Right lobe of liver (tissue), 6 donors: ENCODE data around the gene ERRFI1. TPM values are rescaled to one million over a fixed set of nuclear protein-coding genes. Genes with fewer than 3 reads are reported as not detected.

Experiments used
- ATAC-seq, 4 donors: fragments of 200-7000 bp; cut with Tn5 transposase; one replicate each; pipeline ENCODE4 v1.9.1; 2020; ENCODE audit warnings: mild to moderate bottlenecking in 4 of 4, moderate library complexity in 4 of 4
- DNase-seq, 3 donors: peaks; one replicate each; pipeline ENCODE4 v3.0.0-alpha.2; 2020
- H3K27ac ChIP-seq, 3 donors: fragments of 200-600 bp; one replicate each; pipeline ENCODE4 v1.8.0; 2022
- H3K27me3 ChIP-seq, 2 donors: fragments of 200-600 bp; one replicate each; pipeline ENCODE4 v1.8.0; 2022
- H3K36me3 ChIP-seq, 4 donors: fragments of 200-600 bp; sonication (generic) in 1 of 4; one replicate each; pipeline versions ENCODE4 v1.5.1 to v1.8.0; 2017 to 2022; ENCODE audit warnings: control low read depth in 1 of 4
- H3K4me1 ChIP-seq, 4 donors: fragments of 200-600 bp; sonication (generic) in 1 of 4; one replicate each; pipeline versions ENCODE4 v1.5.1 to v1.8.0; 2017 to 2022; ENCODE audit warnings: control low read depth in 1 of 4
- H3K4me3 ChIP-seq, 3 donors: fragments of 200-600 bp; one replicate each; pipeline ENCODE4 v1.8.0; 2022
- H3K9me3 ChIP-seq, 4 donors: fragments of 200-600 bp; sonication (generic) in 1 of 4; one replicate each; pipeline versions ENCODE4 v1.5.1 to v1.8.0; 2017 to 2022; ENCODE audit warnings: control low read depth in 1 of 4
- CTCF ChIP-seq, 4 donors: fragments of 200-600 bp in 3 of 4; fragments of 450-650 bp in 1 of 4; IDR thresholded peaks; one replicate each; pipeline versions ENCODE4 v1.5.1 to v1.8.0; 2016 to 2022; ENCODE audit warnings: antibody characterized with exemption in 4 of 4, mild to moderate bottlenecking in 2 of 4
- POLR2A ChIP-seq: fragments of 450-650 bp; IDR thresholded peaks from one replicate; pipeline ENCODE4 v1.6.1; 2017; ENCODE audit warnings: antibody characterized with exemption, mild to moderate bottlenecking
- WGBS: methylation state at CpG from one replicate; pipeline ENCODE4 v1.1.6; 2018; ENCODE audit warnings: low coverage, low lambda C conversion rate; ENCODE audit not compliant: insufficient coverage; ENCODE audit errors: missing lambda C conversion rate; 5-methylcytosine and 5-hydroxymethylcytosine counted together
- intact Hi-C, 2 donors: fragments of 100-400 bp; cut with DNase I; formaldehyde crosslinking; loops; one replicate each; pipeline versions ENCODE4 v1.11.2 to v1.14.1; 2022
- total RNA-seq, 6 experiments: library from RNA; depleted of rRNA in 2 of 6; stranded (reverse); fragments of >200 nt in 2 of 6; fragmentation: NEBNext Ultra II Directional in 3 of 6; extraction: Animal tissue kit (Norgen Biotek cat#: 25700) in 3 of 6; gene quantifications; one replicate each; pipeline versions ENCODE4 v1.1.0 to v1.2.4, GENCODE V29; 2016 to 2023
- donor health status: DM: no; HTN: yes; CAD: no.
- donor health status: DM: no; HTN: no; CAD: no.
- donor health status: DM: no; HTN: no; CAD: no.
- donor health status: DM: no; HTN: yes; CAD: no.
- donor health status: DM: no; HTN: yes; CAD: no.

The ERRFI1 gene
- total RNA-seq, 6 experiments from 2014 or later = 109 to 539 (median 214) TPM

DNA sequence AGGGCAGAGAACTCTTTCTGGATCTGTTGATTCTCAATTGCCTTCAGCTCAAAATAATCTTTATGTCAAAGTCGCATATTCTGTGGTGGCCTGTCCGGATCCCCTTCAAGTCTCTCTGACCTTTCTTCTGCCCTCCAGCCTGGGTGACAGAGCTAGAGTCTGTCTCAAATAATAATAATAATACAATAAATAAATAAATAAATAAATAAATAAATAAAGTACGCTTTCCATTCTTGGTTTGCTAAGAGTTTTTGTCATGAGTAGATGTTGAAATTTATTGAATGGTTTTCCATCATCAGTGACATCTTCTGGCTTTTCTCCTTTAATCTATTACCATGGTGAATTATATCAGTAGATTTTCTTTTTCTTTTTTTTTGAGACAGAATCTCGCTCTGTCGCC, 30.7 kb downstream of the ERRFI1 start:
- Histone ChIP-seq H3K27ac (no peak overlapping the region), H3K36me3 (no peaks in the 10 kb centered on the region), H3K27me3 (no peaks in the 10 kb centered on the region), H3K4me1 (no peaks in the 10 kb centered on the region), H3K4me3 (no peak overlapping the region), H3K9me3 (no peaks in the 10 kb centered on the region)
- 100% methylated on average over 3 of the region's 5 CpGs for WGBS
- ATAC-seq (no peak), DNase-seq (no peak)
- no peak for TF ChIP-seq CTCF (IDR thresholded peaks at IDR 0.05)
- no peak for TF ChIP-seq POLR2A
- intact Hi-C loops = no loop called here

DNA sequence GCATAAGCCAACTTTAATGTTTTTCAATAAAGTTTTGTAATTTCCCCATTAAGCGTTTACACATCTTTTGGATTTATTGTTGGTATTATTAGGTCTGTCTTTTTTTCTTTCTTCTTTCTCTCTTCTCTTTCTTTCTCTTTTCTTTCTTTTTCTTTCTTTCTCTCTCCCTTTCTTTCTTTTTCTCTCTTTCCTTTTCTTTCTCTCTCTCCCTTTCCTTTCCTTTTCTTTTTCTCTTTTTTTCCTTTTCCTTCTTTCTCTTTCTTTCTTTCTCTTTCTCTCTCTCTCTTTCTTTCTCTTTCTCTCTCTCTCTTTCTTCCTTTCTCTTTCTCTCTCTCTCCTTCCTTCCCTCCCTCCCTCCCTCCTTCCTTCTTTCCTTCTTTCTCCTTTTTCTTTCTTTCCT, 31.3 kb downstream of the ERRFI1 start:
- Histone ChIP-seq H3K36me3 (no peaks in the 10 kb centered on the region), H3K9me3 (no peaks in the 10 kb centered on the region), H3K4me1 (no peaks in the 10 kb centered on the region), H3K27me3 (no peaks in the 10 kb centered on the region), H3K27ac (no peak overlapping the region), H3K4me3 (no peak overlapping the region)
- ATAC-seq = no peak
- 89% methylated on average over 1 of the region's 1 CpG for WGBS
- intact Hi-C loops = no loop called here
- TF ChIP-seq CTCF (IDR thresholded peaks at IDR 0.05) = no peak
- TF ChIP-seq POLR2A = no peak
- DNase-seq = no peak

- no peaks in the 10 kb centered on the region for H3K27me3 ChIP-seq
- intact Hi-C loops = no loop called here
- no peaks in the 10 kb centered on the region for H3K36me3 ChIP-seq
- no peak for TF ChIP-seq POLR2A
- no peak for TF ChIP-seq CTCF (IDR thresholded peaks at IDR 0.05)
- no peak overlapping the region for H3K4me3 ChIP-seq
- no peak for DNase-seq
- no peaks in the 10 kb centered on the region for H3K9me3 ChIP-seq
- WGBS = 88% methylated on average over 17 of the region's 19 CpGs
- no peak overlapping the region for H3K27ac ChIP-seq
- H3K4me1 ChIP-seq = no peaks in the 10 kb centered on the region
- no peak for ATAC-seq
These were observed 32.3 kb downstream of the ERRFI1 start for GRCh38 chr1:7993593-7994479.

GRCh38 chr1:7992885-7993284, 33.2 kb downstream of the ERRFI1 start:
- Histone ChIP-seq H3K36me3 (no peaks in the 10 kb centered on the region), H3K4me3 (no peak overlapping the region), H3K27me3 (no peaks in the 10 kb centered on the region), H3K4me1 (no peaks in the 10 kb centered on the region), H3K9me3 (no peaks in the 10 kb centered on the region), H3K27ac (no peak overlapping the region)
- TF ChIP-seq CTCF (IDR thresholded peaks at IDR 0.05) (no peak), POLR2A (no peak)
- intact Hi-C loops = no loop called here
- 100% methylated on average over 4 of the region's 4 CpGs for WGBS
- ATAC-seq = no peak
- no peak for DNase-seq
